Glomerular endothelial cell (primary cell): ENCODE data around the gene IQGAP2. TPM values are rescaled to one million over a fixed set of nuclear protein-coding genes. Genes with fewer than 3 reads are reported as not detected.
"Not testable (repeated sequence)": the region's sequence is repeated elsewhere in the genome, so short reads cannot be mapped to it uniquely, and the experiment has no call there.

Source experiments
- DNase-seq: peaks from one replicate; pipeline ENCODE4 v3.0.0-alpha.2; 2011; ENCODE audit warnings: low read depth, low spot score; ENCODE audit errors: extremely low read depth
- total RNA-seq: library from RNA; depleted of rRNA; stranded (reverse); fragments of >200 nt; gene quantifications from 2 replicates; pipeline ENCODE4 v1.2.3, GENCODE V29; 2015

Gene IQGAP2
- total RNA-seq, 1 donor from 2014 or later: 3.6 TPM

- no peak for DNase-seq
Observed at GRCh38 chr5:76408104-76408654, 5.1 kb downstream of the IQGAP2 start.

- DNase-seq: no peak
Observed at GRCh38 chr5:76412511-76412910, 9.4 kb downstream of the IQGAP2 start.

- no peak for DNase-seq
Observed at GRCh38 chr5:76413746-76414145, 10.7 kb downstream of the IQGAP2 start.

- no peak for DNase-seq
Observed at GRCh38 chr5:76414788-76415187, 11.7 kb downstream of the IQGAP2 start.

GRCh38 chr5:76415855-76416254 lies 12.8 kb downstream of the IQGAP2 start:
- no peak for DNase-seq

GRCh38 chr5:76419597-76420298 lies 16.7 kb downstream of the IQGAP2 start:
- no peak for DNase-seq

GRCh38 chr5:76422227-76422626 lies 19.1 kb downstream of the IQGAP2 start:
- DNase-seq: no peak

GRCh38 chr5:76422742-76423141 lies 19.7 kb downstream of the IQGAP2 start:
- no peak for DNase-seq

GRCh38 chr5:76425146-76425545 lies 22.1 kb downstream of the IQGAP2 start:
- no peak for DNase-seq

- DNase-seq: no peak
Observed at GRCh38 chr5:76425928-76426804, 23.1 kb downstream of the IQGAP2 start.

- DNase-seq: no peak
Observed at GRCh38 chr5:76427206-76428140, 24.4 kb downstream of the IQGAP2 start.

- DNase-seq: not testable (repeated sequence)
Observed at GRCh38 chr5:76428550-76428949, 25.5 kb downstream of the IQGAP2 start.

GRCh38 chr5:76433261-76433660 lies 30.2 kb downstream of the IQGAP2 start:
- no peak for DNase-seq

- DNase-seq: not testable (repeated sequence)
Observed at GRCh38 chr5:76437507-76437906, 34.4 kb downstream of the IQGAP2 start.

GRCh38 chr5:76438025-76438424 lies 34.9 kb downstream of the IQGAP2 start:
- no peak for DNase-seq

GRCh38 chr5:76439201-76439600 lies 36.1 kb downstream of the IQGAP2 start:
- no peak for DNase-seq

GRCh38 chr5:76439929-76440328 lies 36.8 kb downstream of the IQGAP2 start:
- no peak for DNase-seq

- no peak for DNase-seq
Observed at GRCh38 chr5:76441101-76441500, 38.0 kb downstream of the IQGAP2 start.

- DNase-seq: no peak
Observed at GRCh38 chr5:76441890-76442673, 39.0 kb downstream of the IQGAP2 start.
